ENCODE results near the gene STX16. TPM values are rescaled to one million over a fixed set of nuclear protein-coding genes. Genes with fewer than 3 reads are reported as not detected.

STX16 gene
- total RNA-seq, 1 donor = 34.1 TPM

DNA sequence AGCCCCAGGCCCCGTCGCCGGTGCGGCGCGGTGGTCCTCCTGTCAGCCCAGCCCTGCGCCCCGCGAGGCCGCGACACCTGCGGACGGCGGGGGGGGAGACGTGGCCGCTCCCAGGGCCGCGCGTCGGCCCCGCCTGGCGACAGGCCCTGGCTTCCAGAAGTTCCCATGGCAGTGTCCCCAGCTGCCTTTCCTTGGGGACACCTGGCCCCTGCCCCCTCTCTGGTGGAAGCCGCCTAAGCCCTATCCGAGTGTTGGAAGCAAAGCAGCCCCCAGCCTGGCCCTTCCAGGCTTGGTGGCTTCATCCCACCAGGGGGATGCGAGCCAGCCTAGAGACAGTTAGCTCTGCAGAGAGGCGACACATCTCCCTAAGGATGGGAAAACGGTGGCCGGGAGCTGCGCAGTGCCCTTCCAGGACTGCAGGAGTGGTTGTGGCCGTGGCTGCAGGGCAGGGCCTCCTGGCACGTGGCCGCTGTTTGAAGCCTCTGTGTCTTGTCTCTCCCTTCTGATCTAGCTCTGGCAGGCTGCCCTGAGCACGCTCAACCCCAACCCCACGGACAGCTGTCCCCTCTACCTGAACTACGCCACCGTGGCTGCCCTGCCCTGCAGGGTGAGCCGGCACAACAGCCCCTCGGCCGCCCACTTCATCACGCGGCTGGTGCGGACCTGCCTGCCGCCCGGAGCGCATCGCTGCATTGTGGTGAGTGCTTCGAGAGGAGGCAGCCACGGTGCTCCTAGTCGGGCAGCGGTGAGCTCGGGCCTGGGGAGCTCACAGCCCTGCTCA lies 42.3 kb downstream of the STX16 start:
- H3K4me3 ChIP-seq (ENCODE audit: low read depth, low read length) = peak overlapping the region; percentile 52
- TF ChIP-seq, protein P1, sequence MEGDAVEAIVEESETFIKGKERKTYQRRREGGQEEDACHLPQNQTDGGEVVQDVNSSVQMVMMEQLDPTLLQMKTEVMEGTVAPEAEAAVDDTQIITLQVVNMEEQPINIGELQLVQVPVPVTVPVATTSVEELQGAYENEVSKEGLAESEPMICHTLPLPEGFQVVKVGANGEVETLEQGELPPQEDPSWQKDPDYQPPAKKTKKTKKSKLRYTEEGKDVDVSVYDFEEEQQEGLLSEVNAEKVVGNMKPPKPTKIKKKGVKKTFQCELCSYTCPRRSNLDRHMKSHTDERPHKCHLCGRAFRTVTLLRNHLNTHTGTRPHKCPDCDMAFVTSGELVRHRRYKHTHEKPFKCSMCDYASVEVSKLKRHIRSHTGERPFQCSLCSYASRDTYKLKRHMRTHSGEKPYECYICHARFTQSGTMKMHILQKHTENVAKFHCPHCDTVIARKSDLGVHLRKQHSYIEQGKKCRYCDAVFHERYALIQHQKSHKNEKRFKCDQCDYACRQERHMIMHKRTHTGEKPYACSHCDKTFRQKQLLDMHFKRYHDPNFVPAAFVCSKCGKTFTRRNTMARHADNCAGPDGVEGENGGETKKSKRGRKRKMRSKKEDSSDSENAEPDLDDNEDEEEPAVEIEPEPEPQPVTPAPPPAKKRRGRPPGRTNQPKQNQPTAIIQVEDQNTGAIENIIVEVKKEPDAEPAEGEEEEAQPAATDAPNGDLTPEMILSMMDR (IDR thresholded peaks at IDR 0.05; ENCODE audit: insufficient read depth, low read depth, low read length) = no peak
- DNase-seq (ENCODE audit: low read depth) = peak; percentile 4

DNA sequence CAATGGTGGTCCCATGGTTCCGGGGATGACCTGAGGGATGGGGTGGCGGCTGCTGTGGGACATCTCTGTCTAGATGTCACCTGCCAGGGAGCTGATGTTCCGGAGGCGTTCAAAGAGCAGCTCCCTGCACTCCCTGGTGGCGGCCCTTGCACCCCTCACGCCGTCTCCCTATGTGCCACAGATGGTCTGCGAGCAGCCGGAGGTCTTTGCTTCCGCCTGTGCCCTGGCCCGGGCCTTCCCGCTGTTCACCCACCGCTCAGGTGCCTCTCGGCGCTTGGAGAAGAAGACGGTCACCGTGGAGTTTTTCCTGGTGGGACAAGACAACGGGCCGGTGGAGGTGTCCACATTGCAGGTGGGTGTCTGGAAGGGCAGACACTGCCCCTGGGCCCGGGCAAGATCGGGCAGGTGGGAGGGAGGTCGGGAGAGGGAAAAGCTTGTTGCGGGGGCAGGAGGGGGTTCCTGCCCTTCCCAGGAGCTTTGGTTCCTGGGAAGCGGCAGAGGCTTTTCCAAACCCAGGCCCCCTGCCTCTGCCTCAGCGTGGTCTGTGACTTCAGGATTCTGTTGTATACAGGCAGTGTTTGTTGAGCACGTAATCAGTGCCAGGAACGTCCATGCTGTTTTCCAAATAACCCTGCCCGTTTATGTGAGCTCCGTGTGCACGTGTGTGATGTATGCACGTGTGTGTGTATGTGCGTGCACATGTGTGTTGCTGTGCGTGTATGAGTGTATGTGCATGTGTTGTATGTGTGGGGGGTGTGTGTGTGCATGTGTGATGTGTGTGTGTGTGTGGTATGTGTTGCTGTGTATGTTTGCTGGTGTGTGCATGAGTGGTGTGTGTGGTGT lies 43.4 kb downstream of the STX16 start:
- H3K4me3 ChIP-seq (ENCODE audit: low read depth, low read length) = no peak overlapping the region
- TF ChIP-seq, protein P1 (IDR thresholded peaks at IDR 0.05; ENCODE audit: insufficient read depth, low read depth, low read length) = no peak
- no peak for DNase-seq (ENCODE audit: low read depth)

DNA sequence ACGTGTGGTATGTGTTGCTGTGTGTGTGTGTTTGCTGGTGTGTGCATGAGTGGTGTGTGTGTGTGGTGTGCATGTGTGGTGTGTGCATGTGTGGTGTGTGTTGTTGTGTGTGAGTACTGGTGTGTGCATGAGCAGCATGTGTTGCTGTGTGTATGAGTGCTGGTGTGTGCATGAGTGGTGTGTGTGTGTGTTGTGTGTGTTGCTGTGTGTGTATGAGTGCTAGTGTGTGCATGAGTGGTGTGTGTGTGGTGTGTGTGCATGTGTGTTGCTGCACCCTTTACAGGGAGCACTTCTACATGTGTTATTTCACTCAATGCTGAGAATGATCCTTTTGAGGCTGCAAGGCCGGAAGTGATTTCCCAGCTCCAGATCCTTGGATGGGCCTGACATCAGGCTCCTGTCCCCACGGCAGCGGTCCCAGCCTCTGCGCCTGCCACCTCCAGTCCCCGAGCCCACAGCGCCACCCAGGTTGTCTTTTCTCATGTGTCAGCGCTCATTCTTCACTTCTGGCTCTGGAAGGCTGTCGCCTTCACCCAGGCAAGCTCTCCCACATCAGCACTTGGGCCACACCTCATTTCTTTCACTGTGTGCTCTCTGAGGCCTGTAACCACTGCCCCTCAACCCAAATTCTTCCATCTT lies 44.1 kb downstream of the STX16 start:
- TF ChIP-seq, protein P1 (IDR thresholded peaks at IDR 0.05; ENCODE audit: insufficient read depth, low read depth, low read length) = no peak
- no peak for DNase-seq (ENCODE audit: low read depth)
- H3K4me3 ChIP-seq (ENCODE audit: low read depth, low read length) = no peak overlapping the region

DNA sequence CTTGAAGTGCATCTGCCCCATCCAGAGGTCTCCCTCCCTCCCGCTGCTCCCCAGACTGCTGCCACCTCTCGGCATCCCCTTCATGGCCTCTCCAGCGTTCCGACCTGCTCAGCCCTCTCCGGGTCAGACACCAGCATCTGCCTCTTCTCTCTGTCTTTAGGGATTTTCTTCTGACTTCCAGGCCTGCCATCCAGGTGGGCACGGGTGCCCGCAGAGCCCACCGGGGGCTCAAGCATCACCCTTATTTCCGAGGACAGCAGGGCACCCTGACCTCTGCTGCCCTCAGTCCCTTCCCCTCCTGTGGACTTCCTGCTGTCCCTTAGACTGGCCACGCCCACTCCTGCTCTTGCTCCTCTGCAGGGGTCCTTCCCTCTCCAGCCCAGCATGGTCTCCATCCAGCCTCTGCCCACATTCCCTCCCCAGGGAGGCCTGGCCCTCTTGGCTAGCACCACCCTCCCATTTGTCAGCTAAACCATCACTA lies 44.9 kb downstream of the STX16 start:
- DNase-seq (ENCODE audit: low read depth) = no peak
- TF ChIP-seq, protein P1 (IDR thresholded peaks at IDR 0.05; ENCODE audit: insufficient read depth, low read depth, low read length) = no peak

DNA sequence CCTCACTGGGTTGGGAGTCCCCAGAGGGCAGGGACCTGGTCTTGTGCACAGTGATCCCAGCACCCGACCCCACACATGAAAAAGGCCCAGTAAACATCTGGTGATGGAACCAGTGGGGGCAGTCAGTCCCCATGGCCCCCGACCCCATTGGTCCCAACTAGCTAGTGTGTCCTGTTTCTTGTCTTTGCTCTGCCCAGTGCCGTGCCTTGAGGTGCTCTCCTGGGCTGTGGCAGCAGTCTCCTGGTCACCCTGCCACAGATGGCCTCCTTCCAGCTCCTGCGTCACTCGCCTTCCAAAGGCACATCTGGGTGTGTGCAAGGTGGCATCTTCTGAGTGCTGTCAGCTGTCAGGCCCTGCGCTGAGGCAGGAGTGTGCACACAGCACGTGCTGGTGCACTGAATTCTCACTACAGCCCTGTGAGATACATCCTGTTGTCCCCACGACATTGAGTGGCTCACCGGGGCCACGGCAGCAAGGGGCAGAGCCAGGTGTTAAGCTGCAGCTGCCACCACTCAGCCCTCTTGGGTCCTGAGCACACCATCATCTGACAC lies 45.4 kb downstream of the STX16 start:
- no peak overlapping the region for H3K4me3 ChIP-seq (ENCODE audit: low read depth, low read length)
- no peak for DNase-seq (ENCODE audit: low read depth)
- TF ChIP-seq, protein P1 (IDR thresholded peaks at IDR 0.05; ENCODE audit: insufficient read depth, low read depth, low read length) = no peak

More for the DNA sequence above, 44.9 kb downstream of the STX16 start:
- no peak overlapping the region for H3K4me3 ChIP-seq (ENCODE audit: low read depth, low read length)

DNA sequence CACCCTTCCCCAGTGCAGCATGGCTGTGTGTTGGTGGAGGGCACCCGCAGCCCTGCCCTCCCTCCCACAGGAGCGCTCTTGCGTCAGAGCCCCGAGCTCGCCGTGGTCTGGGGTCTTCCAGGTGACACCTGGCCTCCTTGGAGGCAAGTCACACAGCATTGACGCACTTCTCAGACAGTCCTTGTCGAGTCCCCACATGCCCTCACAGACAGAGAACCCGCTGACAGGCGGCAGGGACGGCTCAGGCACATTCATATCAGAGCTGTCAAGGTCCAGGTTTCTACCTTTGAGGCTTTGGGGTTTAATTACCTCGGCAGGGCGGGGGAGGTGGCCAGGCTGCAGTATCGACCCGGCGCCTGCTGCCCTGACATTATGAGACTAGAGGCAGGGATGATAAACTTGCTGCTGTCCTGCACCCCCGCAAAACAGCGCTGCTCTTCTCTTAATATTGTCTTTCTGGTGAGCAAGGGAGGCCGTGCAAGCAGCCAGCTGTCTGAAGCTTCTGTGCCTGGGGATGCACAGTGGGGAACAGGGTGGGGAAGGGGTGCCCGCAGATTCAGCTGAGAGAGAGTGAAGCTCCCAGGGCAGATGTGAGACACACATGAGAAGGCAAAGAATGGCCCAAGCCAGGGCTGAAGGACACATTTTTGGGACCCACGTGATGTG lies 46.3 kb downstream of the STX16 start:
- TF ChIP-seq, protein P1 (IDR thresholded peaks at IDR 0.05; ENCODE audit: insufficient read depth, low read depth, low read length) = no peak
- no peak overlapping the region for H3K4me3 ChIP-seq (ENCODE audit: low read depth, low read length)
- DNase-seq (ENCODE audit: low read depth) = no peak
